IMR-90 (cell line): ENCODE measurements around the gene ZNF763. TPM values are rescaled to one million over a fixed set of nuclear protein-coding genes. Genes with fewer than 3 reads are reported as not detected.

Experiments used
- ATAC-seq: fragments of 200-7000 bp; cut with Tn5 transposase; 2 replicates; pipeline ENCODE4 v1.9.1; 2020; ENCODE audit warnings: low read depth, mild to moderate bottlenecking, moderate library complexity
- BruUV-seq: library from RNA; stranded (reverse); fragments of 400-500 nt; replicated peaks from 2 replicates; lab custom pipeline; 2021; lab: Mats Ljungman, UMichigan
- CTCF ChIA-PET: fragments of 300-600 bp; formaldehyde crosslinking; extraction: SDS; loops from one replicate; lab custom pipeline; 2021; ENCODE audit warnings: antibody characterized with exemption; lab: Yijun Ruan, JAX
- POLR2A ChIA-PET: fragments of 300-600 bp; sonication (Branson Sonifier 250); formaldehyde crosslinking; loops from one replicate; lab custom pipeline; 2022; ENCODE audit warnings: antibody characterized with exemption; ENCODE audit not compliant: unreplicated experiment; lab: Charles Lee
- DNase-seq: peaks from one replicate; pipeline ENCODE4 v3.0.0; 2013
- H2AFZ ChIP-seq: replicated peaks from 2 replicates; pipeline ENCODE3; 2013; ENCODE audit warnings: low read length, mild to moderate bottlenecking; ENCODE audit not compliant: poor library complexity
- H2AK5ac ChIP-seq: 2 replicates; pipeline ENCODE4 v1.6.1; 2013; ENCODE audit warnings: low read depth, low read length, inconsistent platforms
- H2AK9ac ChIP-seq: replicated peaks from 2 replicates; pipeline ENCODE3; 2013; ENCODE audit warnings: mild to moderate bottlenecking, low read depth, low read length, moderate library complexity; ENCODE audit not compliant: poor library complexity
- H2BK120ac ChIP-seq: 2 replicates; pipeline ENCODE4 v1.6.1; 2013; ENCODE audit warnings: low read depth, low read length, inconsistent platforms
- H2BK15ac ChIP-seq: 3 replicates; pipeline ENCODE4 v1.6.1; 2013; ENCODE audit warnings: low read depth, low read length, inconsistent platforms
- H2BK20ac ChIP-seq: 2 replicates; pipeline ENCODE4 v1.6.1; 2013; ENCODE audit warnings: low read depth, mild to moderate bottlenecking, inconsistent platforms, low read length, moderate library complexity
- H2BK5ac ChIP-seq: 2 replicates; pipeline ENCODE4 v1.6.1; 2013; ENCODE audit warnings: mild to moderate bottlenecking, low read depth, low read length, inconsistent platforms; ENCODE audit not compliant: poor library complexity, severe bottlenecking
- H3K14ac ChIP-seq: replicated peaks from 2 replicates; pipeline ENCODE4 v1.6.1; 2013; ENCODE audit warnings: low read depth, low read length, inconsistent platforms
- H3K18ac ChIP-seq: 2 replicates; pipeline ENCODE4 v1.6.1; 2013; ENCODE audit warnings: low read depth, low read length, control low read depth
- H3K23ac ChIP-seq: 2 replicates; pipeline ENCODE4 v1.6.1; 2013; ENCODE audit warnings: low read depth, low read length, inconsistent platforms
- H3K27ac ChIP-seq: 2 replicates; pipeline ENCODE4 v1.5.1; 2013; ENCODE audit warnings: mild to moderate bottlenecking, control low read depth, low read length; ENCODE audit not compliant: insufficient read depth
- H3K27me3 ChIP-seq: 2 replicates; pipeline ENCODE4 v1.6.1; 2013; ENCODE audit warnings: low read length; ENCODE audit not compliant: control insufficient read depth, insufficient read depth
- H3K36me3 ChIP-seq: 2 replicates; pipeline ENCODE4 v1.6.1; 2013; ENCODE audit warnings: low read length, mixed read lengths; ENCODE audit not compliant: control insufficient read depth, insufficient read depth
- H3K4ac ChIP-seq: 2 replicates; pipeline ENCODE4 v1.6.1; 2013; ENCODE audit warnings: low read depth, low read length, inconsistent platforms
- H3K4me1 ChIP-seq: 2 replicates; pipeline ENCODE4 v1.6.1; 2013; ENCODE audit warnings: low read length, mixed read lengths; ENCODE audit not compliant: control insufficient read depth, insufficient read depth
- H3K4me2 ChIP-seq: 2 replicates; pipeline ENCODE4 v1.6.1; 2013; ENCODE audit warnings: low read depth, mild to moderate bottlenecking, control low read depth, low read length, moderate library complexity
- H3K4me3 ChIP-seq: 2 replicates; pipeline ENCODE4 v1.5.1; 2013; ENCODE audit warnings: low read depth, mild to moderate bottlenecking, control low read depth, low read length, moderate library complexity; ENCODE audit not compliant: insufficient read depth
- H3K56ac ChIP-seq: 2 replicates; pipeline ENCODE4 v1.6.1; 2013; ENCODE audit warnings: low read length, inconsistent platforms; ENCODE audit not compliant: insufficient read depth; ENCODE audit errors: extremely low read depth
- H3K79me1 ChIP-seq, 2 experiments: 2 replicates each; pipeline ENCODE4 v1.6.1; 2013; ENCODE audit warnings: low read length in 2 of 2, inconsistent platforms in 1 of 2, low read depth in 1 of 2
- H3K9ac ChIP-seq: 2 replicates; pipeline ENCODE4 v1.6.1; 2013; ENCODE audit warnings: low read depth, low read length, control low read depth
- H3K9me1 ChIP-seq: 2 replicates; pipeline ENCODE4 v1.6.1; 2013; ENCODE audit warnings: low read length, inconsistent platforms; ENCODE audit not compliant: insufficient read depth
- H3K9me3 ChIP-seq: 2 replicates; pipeline ENCODE4 v1.6.1; 2013; ENCODE audit warnings: low read length; ENCODE audit not compliant: control insufficient read depth, insufficient read depth
- H4K20me1 ChIP-seq: 2 replicates; pipeline ENCODE4 v1.6.1; 2013; ENCODE audit warnings: low read length, inconsistent platforms; ENCODE audit not compliant: insufficient read depth
- H4K5ac ChIP-seq: 2 replicates; pipeline ENCODE4 v1.6.1; 2013; ENCODE audit warnings: mild to moderate bottlenecking, low read depth, low read length, control low read depth
- H4K8ac ChIP-seq, 2 experiments: 2 replicates each; pipeline ENCODE4 v1.6.1; 2013; ENCODE audit warnings: low read depth in 2 of 2, low read length in 2 of 2, control low read depth in 1 of 2, inconsistent platforms in 1 of 2
- H4K91ac ChIP-seq: 2 replicates; pipeline ENCODE4 v1.6.1; 2013; ENCODE audit warnings: low read depth, low read length, inconsistent platforms; ENCODE audit not compliant: insufficient read depth
- CEBPB ChIP-seq: IDR thresholded peaks from 2 replicates; pipeline ENCODE4 v1.6.1; 2012; ENCODE audit warnings: low read depth, low read length, improper control_type of control experiment
- FOS ChIP-seq: fragments of 150-350 bp; IDR thresholded peaks from 2 replicates; pipeline ENCODE4 v1.6.1; 2016; ENCODE audit warnings: low read depth, low read length
- MXI1 ChIP-seq: IDR thresholded peaks from 2 replicates; pipeline ENCODE4 v1.6.1; 2012; ENCODE audit warnings: low read depth, mild to moderate bottlenecking, low read length, moderate library complexity, borderline replicate concordance
- RAD21 ChIP-seq: IDR thresholded peaks from 2 replicates; pipeline ENCODE4 v1.6.1; 2012; ENCODE audit warnings: low read length, improper control_type of control experiment
- SMC3 ChIP-seq: fragments of 150-350 bp; IDR thresholded peaks from 2 replicates; pipeline ENCODE4 v1.6.1; 2016; ENCODE audit warnings: low read depth, mild to moderate bottlenecking, antibody characterized with exemption, low read length, moderate library complexity
- WGBS, 2 experiments: methylation state at CpG; one replicate each; pipeline versions ENCODE4 v1.1.5 to v1.1.7; 2013; ENCODE audit warnings: missing lambda C conversion rate in 2 of 2; ENCODE audit not compliant: insufficient read length in 1 of 2; ENCODE audit errors: extremely low coverage in 2 of 2; 5-methylcytosine and 5-hydroxymethylcytosine counted together
- dilution Hi-C: fragments of 300-500 bp; cut with HindIII; formaldehyde crosslinking; loops from one replicate; pipeline ENCODE4 v1.14.3; 2018; ENCODE audit warnings: low sequenced_read_pairs; ENCODE audit not compliant: unreplicated experiment
- in situ Hi-C: fragments of 300-500 bp; cut with MboI; formaldehyde crosslinking; loops from 3 replicates; pipeline ENCODE4 v1.14.3; 2019; ENCODE audit warnings: low sequenced_read_pairs, inconsistent platforms, mixed read lengths
- intact Hi-C: fragments of 100-400 bp; cut with micrococcal nuclease; formaldehyde crosslinking; loops from 2 replicates; pipeline ENCODE4 v1.10.0; 2022
- polyA plus RNA-seq, 3 experiments: library from polyadenylated mRNA; depleted of rRNA; stranded (reverse); fragments of >200 nt; gene quantifications; 2 replicates each; pipeline ENCODE4 v1.2.3, GENCODE V29; 2012; ENCODE audit warnings: low replicate concordance in 1 of 3
- total RNA-seq: library from RNA; depleted of rRNA; stranded (reverse); fragments of >200 nt; gene quantifications from 2 replicates; pipeline ENCODE4 v1.2.3, GENCODE V29; 2012
- TF ChIP-seq, protein P1 (sequence below): conservative IDR thresholded peaks from 2 replicates; pipeline ENCODE4 v1.5.1; 2012; ENCODE audit warnings: mild to moderate bottlenecking, low read depth, low read length, improper control_type of control experiment

ZNF763 gene
- total and polyA plus RNA-seq, 2 of the 4 experiments (the other 2 are of a cell fraction), result 0.90 to 0.94 TPM

GRCh38 chr19:11964496-11964857, 363 bp upstream of the ZNF763 start:
- Histone ChIP-seq H3K9me1 (0 out of 2 replicates have a peak, but pooled peaks cover 3% of the 10 kb centered on the region), H4K8ac (peak overlapping the region; percentile 51 to 72; a peak in 2 of 4 replicates), H3K23ac (no peak overlapping the region), H3K9ac (no peak overlapping the region; the same call in 1 of the 2 replicates), H2AK9ac (no peak overlapping the region), H3K56ac (no peak overlapping the region), H2AFZ (peak overlapping the region; percentile 95), H3K36me3 (no peaks in the 10 kb centered on the region), H3K4me1 (peaks cover 2% of the 10 kb centered on the region; the same call in 1 of the 2 replicates), H3K9me3 (no peaks in the 10 kb centered on the region), H2BK15ac (no peak overlapping the region), H3K27me3 (no peaks in the 10 kb centered on the region), H3K4ac (peak overlapping the region; percentile 46; the same call in 1 of the 2 replicates), H2BK5ac (no peak overlapping the region), H3K18ac (no peak overlapping the region), H3K14ac (no peak overlapping the region; the same call in 1 of the 2 replicates), H2BK20ac (no peak overlapping the region), H3K79me1 (no peaks in the 10 kb centered on the region), H3K27ac (peak overlapping the region; percentile 4; the same call in 1 of the 2 replicates), H2AK5ac (no peak overlapping the region), H3K4me3 (peak overlapping the region; percentile 77; the same call in 1 of the 2 replicates), H3K4me2 (peak overlapping the region; percentile 66), H4K20me1 (no peaks in the 10 kb centered on the region), H4K5ac (no peak overlapping the region), H4K91ac (no peak overlapping the region), H2BK120ac (no peak overlapping the region; the same call in 1 of the 2 replicates)
- ATAC-seq, result peak; percentile 60
- ChIA-PET CTCF (interaction anchor here (1.2 kb wide), 1 partner anchor 10 kb away, joined by 5 read pairs; no protein-coding TSS in a partner anchor), POLR2A (interaction anchor here (0.6 kb wide), 1 partner anchor 23 kb away, joined by 4 read pairs; no protein-coding TSS in a partner anchor)
- intact Hi-C loops (loop anchor here (1.0 kb wide), 3 partner anchors 24 to 177 kb away; no protein-coding TSS in a partner anchor), in situ Hi-C loops (no loop called here), dilution Hi-C loops (no loop called here)
- no TSS peak for BruUV-seq
- DNase-seq, result no peak
- TF ChIP-seq, protein P1, sequence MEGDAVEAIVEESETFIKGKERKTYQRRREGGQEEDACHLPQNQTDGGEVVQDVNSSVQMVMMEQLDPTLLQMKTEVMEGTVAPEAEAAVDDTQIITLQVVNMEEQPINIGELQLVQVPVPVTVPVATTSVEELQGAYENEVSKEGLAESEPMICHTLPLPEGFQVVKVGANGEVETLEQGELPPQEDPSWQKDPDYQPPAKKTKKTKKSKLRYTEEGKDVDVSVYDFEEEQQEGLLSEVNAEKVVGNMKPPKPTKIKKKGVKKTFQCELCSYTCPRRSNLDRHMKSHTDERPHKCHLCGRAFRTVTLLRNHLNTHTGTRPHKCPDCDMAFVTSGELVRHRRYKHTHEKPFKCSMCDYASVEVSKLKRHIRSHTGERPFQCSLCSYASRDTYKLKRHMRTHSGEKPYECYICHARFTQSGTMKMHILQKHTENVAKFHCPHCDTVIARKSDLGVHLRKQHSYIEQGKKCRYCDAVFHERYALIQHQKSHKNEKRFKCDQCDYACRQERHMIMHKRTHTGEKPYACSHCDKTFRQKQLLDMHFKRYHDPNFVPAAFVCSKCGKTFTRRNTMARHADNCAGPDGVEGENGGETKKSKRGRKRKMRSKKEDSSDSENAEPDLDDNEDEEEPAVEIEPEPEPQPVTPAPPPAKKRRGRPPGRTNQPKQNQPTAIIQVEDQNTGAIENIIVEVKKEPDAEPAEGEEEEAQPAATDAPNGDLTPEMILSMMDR, result peak; percentile 35
- TF ChIP-seq FOS, result no peak
- TF ChIP-seq SMC3, result no peak; the same call in 1 of the 2 replicates
- peak; percentile 16; the same call in 1 of the 2 replicates for TF ChIP-seq RAD21
- no peak for TF ChIP-seq CEBPB
- no peak for TF ChIP-seq MXI1
- WGBS, 2 experiments, result 8% methylated on average over 5 of the region's 8 CpGs; no CpG with 5 or more reads in 1 of the 2 experiments
